HPDE6-E6E7 (cell line): ENCODE results near the gene CAMTA1.

Experiments
- DNase-seq: peaks from one replicate; pipeline ENCODE4 v3.0.0; 2011; ENCODE audit warnings: missing footprints; ENCODE audit errors: extremely low spot score

CAMTA1 gene

DNA sequence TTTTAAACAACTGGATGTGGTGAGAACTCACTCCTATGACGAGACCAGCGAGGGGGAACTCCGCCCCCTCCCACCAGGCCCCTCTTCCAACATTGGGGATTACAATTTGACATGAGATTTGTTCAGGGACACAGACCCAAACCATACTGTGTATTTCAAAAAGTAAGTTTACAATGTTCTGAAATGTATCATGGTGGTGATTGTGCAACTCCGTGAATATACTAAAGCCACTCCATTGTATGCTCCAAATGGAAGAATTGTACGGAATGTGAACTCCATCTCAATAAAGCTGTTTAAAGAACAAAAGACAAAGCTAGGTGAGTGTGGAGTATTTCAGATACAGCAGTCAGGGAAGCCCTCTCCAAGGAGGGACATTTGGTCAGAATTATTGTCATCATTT lies 553.8 kb downstream of the CAMTA1 start:
- no peak for DNase-seq

DNA sequence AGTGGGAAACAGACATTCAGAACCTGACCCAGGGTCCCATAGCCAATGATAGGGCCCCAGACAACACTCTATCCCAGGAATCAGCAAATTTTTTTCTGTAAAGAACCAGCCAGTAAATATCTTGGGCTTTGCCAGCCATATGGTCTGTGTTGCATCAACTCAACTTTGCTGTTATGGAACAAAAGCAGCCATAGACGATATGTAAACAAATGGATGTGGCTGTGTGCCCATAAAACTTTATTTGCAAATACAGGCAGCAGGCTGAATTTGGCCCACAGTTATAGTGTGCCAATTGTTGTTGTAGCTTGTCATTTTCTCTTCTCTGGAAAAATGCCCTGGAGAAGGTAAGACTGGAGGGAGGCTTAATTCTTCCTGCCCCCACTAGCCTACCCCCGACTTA lies 554.7 kb downstream of the CAMTA1 start:
- no peak for DNase-seq

DNA sequence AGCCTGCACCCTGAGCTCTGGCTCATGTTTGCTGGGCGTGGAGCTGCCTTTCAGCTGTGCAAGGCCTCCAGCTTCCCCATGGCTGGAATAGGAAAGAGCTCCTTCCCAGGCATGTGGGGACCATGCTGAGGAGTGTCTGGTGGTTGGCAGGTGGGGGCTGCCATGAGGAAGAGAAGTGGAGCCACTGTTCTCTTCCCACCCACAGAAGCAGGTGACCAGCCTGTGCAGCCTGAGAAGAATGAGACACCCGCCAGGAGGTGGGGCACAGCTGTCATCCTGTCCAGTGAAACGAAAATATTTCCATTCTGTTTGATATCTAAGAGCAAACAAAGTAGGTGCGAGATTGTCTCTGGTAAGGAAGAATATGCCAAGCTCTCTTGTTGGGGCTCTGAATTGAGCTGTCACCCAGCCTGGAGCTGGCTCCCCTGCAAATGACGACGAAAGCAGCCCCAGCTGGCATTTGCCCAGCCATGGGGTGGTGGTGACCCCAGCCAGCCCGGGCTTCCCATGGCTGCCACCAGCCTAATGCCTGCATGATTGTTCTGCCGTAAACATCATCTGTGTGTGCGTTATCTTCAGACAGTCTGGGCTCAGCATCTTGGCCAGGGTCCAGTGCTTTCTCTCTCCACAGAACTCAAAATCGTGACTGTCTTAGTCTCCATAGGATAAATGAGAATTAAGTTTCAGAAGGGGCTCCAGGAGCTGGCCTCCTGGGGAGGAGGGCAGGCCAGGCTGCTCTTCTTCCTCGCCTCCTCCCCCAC lies 556.1 kb downstream of the CAMTA1 start:
- DNase-seq, result no peak

DNA sequence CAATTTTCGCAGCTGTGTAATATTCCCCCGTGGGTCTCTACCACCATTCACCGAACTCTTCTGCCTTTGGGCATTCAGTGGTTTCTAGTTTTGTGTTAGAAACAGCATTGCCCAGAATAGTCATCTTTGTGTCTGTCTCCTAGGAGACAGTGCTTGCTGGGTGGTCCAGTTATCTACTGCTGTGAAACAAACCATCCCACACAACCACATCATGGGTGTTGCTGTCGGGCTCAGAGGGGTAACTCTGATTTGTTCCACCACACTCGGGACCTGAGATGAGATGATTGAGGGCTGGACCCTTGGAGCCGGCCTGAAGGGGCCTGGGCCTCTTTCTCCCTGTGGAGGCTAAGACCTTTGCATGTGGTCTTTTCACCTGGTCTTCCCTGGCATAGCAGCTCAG lies 558.6 kb downstream of the CAMTA1 start:
- DNase-seq, result no peak

DNA sequence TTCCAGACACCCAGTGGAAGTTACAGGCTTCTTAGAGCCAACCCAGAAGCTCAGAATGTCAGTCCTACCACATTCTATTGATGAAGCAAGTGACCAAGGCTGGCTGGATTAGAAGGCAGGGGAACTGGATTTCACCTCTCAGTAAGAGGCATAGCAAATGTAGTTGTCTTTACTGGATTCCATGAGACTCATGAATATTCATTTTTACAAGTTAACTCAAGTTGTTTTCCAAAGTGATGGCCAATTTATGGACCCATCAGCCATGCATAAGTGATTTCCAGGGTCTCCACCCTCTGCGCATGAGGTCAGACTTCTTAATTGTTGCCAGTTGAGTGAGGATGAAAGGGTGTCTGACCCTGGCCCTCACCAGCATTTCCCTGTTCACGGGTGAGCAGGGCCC lies 559.0 kb downstream of the CAMTA1 start:
- no peak for DNase-seq

DNA sequence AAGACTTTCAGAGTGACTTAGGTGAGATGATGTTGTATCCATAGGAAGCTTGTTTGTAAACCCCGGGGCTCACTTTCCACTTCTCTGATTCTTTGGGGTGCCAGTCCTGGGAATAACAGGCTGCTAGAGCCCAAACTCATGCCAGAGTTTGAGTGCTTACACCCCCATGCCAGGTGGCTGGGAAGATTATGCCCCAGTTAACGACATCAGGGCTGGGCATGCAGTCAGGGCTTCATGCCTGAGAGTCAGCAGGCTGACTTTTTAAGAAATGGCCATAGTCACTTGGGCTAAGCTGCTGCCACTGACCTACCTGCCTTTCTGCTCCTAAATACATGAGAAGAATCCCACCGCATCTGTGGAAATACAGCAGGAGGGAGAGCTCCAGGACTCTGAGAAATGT lies 560.3 kb downstream of the CAMTA1 start:
- no peak for DNase-seq

DNA sequence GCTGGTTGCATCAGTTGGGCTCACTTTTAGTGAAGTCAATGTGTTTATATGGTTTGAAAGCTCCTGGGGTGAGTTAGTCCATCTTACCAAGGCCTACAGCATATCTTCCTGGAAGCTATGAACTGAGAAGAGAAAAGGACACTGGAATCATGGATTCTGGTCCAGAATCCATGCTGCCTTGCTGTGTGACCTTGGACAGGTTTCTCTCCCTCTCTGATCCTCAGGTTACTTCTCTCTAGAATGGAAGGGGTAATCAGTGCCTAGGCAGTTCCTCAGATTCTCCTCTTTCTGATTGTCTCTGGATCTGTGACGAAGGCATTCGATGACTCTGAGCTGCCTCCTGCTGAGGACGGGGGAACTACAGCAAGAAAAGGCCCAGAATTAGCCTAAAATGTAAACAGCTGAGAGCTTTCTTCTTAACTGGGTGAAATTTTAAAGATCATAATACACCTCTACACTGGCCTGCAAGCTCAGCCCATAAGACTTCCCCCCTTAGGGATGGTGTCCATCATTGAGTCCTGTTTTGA lies 560.9 kb downstream of the CAMTA1 start:
- DNase-seq, result no peak

DNA sequence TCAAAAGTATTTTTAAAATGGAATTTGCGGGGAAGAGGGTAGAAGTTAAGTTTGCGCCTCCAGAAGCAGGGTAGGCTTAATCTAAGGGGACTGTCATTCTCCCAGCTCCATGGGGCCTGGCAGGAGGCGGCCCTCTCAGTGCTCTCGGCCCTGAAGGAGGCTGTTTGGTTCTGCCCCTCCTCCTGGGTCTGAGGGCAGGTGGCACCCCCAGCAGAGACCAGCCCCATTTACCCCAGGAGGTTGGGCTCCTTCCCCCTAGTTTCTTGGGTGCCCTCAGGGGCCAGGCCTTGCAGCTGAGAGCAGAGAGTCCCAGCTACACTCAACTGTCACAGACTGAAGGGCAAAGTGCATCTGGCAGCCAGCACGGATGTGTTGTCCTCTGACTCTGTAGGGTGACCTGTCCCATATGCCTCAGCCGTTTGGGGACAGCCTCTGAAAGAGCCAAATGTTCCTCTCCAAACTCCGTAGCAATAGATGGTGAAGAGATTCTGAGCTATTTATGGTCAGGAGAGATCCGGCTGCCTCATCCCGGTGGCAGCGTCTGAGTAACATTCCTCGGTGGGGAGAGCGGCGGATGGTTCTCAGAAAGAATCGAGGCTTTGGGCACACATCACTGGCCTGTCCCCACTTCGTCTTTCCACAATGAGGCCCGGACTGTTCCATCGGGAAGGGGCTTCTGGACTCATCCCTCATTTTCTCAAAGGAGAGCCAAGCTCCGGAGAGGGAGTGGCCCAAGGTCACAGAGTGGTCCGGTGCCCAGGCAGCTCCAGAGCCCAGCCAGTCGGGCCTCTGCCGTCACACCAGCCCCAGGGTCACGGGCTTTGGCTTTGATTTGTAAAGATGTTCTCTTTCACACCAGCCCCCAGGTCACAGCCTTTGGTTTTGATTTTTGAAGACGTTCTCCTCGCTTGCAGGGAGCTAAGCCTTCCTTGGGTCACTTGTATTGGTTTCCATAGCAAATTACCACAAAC lies 561.6 kb downstream of the CAMTA1 start:
- DNase-seq, result no peak

DNA sequence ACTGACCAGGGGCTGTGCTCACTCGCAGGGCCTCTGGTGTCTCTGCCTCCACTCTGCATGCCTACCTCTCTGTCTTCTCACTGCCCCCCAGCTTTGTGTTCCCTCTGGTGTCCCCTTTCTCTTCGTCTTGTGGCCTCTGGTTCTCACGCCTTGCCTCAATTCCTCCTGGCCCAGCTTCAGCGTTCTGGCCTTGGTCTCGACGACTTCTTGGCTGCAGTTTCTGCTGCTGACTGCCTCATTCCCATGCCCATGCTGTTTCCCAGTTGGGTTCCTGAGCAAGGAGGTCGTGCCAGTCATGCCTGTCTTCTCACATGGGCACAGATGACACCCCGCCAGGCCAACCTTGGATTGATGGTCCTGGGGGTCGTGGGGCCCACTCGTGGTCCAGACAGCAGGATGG lies 562.8 kb downstream of the CAMTA1 start:
- DNase-seq, result no peak

DNA sequence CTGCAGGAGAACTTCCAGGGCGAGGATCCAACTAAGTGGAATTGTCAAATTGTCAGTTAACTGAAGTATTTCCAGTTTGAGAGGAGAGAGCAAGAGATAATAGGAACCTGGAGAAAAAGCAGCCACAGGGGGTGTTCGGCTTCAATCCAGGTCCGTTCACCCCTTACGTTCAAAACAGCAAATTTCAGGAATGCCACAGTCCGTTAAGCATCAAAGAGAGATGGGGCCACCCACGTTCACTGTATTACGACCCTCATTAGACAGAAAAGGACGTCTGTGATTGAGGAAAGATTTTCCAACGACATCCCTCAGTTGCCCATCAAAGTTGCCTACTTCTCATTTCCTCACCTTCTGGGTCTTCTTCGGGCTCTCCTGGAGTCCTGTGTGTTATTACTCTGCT lies 563.3 kb downstream of the CAMTA1 start:
- DNase-seq, result no peak

DNA sequence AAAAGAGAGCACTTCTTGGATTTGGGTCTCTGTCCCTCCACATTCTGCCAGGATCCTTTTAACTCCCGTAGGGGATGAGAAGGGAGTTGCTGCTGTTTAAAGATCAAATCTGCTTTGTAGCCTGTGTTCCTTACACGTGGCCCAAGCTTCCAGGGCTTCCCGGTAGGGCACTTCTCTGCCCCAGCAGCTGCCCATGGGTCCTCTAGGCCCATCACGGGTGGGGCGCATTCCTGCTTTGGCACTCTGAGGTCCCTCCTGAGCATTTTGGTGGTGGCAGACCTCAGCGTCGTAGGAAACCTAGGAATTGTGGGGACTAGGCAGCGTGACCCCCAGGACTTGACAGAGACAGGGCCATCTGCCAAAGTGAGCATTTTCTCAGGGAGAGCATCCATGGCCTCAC lies 565.5 kb downstream of the CAMTA1 start:
- no peak for DNase-seq

DNA sequence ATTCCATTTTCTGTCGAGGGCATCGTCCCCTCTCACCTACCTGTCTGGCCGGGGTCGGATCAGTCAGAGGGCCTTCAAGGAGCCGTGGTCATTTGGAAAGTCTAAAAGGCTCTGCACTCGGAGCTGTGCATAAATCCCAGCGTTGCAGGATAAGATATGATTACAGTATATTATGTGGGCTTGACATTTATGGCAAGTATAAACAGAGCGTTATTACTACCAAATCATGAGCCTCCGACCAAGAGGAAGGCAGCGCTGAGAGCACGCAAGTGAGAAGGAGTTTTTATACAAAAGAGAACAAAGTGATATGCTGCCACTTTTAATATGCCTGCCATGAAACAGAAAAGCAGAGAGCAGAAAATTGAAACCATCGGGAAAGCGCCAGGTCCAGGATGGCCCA lies 566.4 kb downstream of the CAMTA1 start:
- DNase-seq, result no peak

DNA sequence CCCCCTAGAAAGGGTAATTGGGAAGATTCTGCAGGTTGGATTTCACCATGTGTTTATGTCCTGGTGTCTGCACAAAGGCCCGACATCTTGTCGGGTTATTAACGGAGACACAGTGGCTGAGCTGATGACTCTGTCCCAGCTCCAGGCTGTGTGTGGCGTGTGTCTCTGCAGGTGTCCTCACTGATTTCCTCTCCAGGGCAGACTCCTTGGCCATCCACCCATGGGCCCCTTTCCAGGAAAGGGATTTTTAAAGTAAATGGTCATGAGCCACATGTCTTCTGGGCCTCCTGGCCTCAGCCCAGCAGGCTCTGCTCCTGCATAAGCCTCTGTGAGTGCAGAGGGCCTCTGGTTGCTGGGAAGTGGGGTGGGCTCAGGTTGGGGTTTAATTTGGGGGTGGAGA lies 567.1 kb downstream of the CAMTA1 start:
- DNase-seq, result no peak

DNA sequence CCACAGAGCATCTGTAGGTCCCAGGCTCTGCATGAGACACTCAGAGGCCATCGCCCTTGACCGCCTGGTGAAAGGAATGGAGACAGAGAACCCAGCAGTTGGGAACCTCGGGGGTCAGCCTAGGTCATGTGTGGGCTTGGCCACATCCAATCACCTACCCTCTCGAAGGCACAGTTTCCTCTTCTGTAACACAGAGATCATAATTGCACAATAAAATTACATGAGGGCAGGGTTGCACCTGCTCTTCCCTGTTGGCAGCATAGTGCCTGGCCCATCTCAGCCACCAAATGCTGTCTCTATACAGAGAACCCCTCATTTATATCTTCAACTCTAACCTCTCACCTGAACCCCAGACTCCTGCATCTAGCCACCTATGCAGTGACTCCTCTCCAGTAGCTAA lies 567.7 kb downstream of the CAMTA1 start:
- DNase-seq, result no peak

DNA sequence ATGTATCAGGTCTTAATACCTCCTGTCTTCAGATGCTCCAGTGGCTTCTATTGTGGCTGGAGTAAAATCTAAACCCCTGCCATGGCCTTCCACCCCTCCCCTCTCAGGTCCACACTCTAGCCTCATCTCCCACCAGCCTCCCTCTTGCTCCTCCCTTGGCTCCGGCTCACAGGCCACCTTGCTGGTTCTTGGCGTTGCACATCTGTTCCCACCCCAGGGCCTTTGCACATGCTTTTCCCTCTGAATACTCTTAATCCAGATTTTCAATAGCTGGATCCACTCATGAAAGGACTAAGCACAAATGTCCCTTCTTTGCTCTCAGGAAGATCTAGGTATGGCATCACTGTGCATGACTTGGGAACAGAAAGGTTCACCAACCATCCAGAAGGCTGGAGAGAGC lies 570.4 kb downstream of the CAMTA1 start:
- no peak for DNase-seq

DNA sequence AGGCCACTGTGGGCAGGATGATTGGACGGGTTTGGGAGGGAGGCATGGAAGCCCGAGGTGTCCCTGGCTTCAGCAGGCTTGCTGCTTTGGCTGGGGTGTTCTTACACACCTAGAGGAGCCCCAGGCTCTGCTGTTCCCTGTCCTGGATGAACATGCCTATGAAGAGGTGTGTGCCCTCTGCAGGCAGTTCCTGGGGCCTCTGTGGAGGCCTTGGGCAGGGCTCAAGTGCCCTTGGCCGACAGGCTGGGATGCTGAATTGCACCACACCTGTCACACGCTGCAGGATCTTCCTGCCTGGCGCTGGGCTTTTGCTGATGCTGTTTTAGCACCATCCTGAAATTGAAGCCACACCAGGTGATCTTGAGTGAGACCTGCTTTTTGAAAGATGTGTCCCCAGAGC lies 570.8 kb downstream of the CAMTA1 start:
- DNase-seq, result no peak

DNA sequence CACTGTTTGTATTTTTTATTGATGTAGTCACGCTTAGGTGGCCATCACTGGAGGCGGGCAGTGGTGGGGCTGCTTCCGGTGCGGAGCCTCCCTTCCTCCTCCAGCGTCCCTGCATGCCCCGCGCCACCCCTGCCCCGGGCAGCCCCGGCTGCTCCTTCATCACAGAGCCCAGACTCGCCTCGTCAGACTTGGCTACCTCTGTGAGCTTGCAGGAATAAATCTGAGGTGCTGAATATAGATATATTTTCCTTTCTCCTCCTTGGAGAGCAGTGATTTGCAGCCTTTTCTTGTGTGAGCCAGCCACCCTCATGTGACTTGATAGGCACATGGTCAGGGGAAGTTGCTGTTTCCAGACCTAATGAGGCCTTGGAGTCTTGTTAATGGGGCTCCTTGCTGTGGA lies 573.2 kb downstream of the CAMTA1 start:
- no peak for DNase-seq

DNA sequence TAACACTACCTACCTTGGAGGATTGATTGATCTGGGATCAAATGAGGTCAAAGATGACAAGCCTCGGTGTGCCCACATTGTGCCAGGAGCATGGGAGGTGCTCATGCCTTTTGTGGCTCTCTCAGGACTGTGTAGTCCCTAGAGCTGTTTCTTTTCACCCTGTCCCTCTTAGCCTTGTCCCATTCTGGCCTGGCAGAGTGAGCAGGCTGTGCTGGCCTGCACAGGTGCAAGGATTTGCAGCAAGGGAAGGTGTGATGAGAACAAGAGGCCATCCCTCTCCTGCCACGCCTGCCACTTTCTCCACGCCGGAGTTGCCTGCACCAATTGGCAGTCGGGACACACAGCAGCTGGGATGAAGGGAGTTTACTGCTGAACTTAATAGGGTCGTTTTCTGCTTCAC lies 575.3 kb downstream of the CAMTA1 start:
- no peak for DNase-seq

DNA sequence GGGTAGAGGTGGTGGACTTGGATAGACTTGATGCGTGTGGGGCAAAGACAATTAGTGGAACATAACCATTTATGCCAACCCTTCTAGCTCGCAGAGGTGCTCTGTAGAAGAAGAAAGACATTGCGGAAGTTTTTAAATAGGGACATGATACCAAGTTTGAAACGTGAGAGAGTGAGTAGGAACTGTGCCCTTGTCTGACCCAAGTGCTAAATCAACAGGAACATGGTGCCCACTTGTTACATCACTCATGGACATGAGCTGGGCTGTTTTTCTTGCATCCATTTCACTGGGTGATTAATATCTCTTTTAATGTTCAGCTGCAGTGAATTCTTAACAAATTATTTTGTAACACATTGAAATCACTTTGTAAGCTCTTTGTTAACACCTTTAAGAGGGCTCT lies 577.7 kb downstream of the CAMTA1 start:
- no peak for DNase-seq

DNA sequence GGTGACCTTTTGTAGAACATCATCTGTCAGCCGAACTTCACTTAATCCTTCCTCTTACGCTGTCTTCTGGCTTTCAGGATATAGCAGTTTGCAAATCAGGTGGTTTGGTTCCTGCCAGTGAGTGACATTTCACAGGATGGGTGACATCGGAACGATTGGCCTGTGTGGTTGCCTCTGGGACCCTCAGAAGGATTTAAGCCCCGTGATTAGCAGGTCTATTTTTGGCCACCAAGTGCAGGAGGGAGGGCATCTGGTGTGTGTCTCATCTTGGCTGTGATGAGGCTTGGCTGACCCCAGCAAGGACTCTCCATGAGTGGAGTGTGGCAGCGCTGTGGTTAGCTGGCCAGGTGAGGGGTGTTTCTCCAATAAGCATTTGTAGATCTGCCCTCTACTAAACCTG lies 578.2 kb downstream of the CAMTA1 start:
- DNase-seq, result no peak

DNA sequence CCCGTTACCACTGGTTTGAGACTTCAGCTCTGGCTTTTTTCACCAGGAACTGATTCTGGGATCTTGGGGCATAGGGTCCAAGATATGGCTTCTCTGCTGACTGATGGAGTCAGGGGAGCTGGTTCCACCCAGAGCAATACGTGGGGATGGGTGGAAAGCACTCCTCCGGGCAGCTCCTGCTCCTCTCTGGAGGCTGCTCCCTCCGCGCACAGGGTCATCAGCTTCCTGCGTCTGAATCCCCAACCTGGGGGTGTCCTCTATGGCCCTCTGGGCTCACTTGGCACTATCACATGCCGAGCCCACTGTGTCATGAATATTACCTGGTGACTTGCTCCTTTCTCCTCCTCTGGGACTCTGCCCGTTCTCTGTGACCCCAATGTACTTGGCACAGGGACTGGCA lies 580.5 kb downstream of the CAMTA1 start:
- no peak for DNase-seq

DNA sequence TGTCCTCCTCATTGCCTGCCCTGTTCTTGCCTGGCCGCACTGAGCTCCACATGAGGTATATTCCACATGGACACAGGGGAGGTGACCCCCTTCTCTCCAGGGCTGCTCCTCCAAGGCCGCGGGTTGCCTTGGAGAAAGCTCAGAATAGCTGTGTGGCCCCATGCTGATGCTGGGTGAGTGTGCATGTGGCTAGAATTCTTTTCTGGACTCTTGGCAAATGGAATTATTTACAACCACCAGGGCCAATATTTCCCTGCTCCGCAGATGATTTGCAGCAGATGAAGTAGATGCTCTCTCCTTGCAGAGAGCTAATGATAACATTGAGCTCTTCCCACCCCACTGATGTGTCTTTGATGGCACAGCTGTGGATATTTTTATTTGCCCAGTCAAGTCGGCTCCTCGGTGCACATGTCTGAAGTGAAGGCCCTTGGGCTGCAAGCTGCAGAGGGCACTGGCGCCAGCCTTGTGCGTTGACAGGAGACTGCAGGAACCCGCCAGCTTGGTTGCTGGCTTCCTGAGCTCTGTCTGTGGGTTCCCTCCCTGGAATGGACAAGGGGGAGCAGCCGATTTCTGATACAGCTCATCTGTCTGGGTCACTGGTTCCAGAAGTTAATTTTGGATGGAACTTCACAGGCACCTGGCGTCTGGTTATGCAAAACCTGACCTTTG lies 581.2 kb downstream of the CAMTA1 start:
- DNase-seq, result no peak
